K562 (cell line): ENCODE measurements around the gene CCDC50. TPM values are rescaled to one million over a fixed set of nuclear protein-coding genes. Genes with fewer than 3 reads are reported as not detected.

Source experiments
- CHD7 ChIP-seq: fragments of 200-600 bp; sonication (generic); IDR thresholded peaks from one replicate; pipeline ENCODE4 v1.6.1; 2012; ENCODE audit warnings: mild to moderate bottlenecking, low read depth, low read length, inconsistent platforms
- E2F5 ChIP-seq: sonication (generic); formaldehyde crosslinking; IDR thresholded peaks from 2 replicates; pipeline ENCODE4 v1.8.0; 2022; ENCODE audit warnings: mild to moderate bottlenecking, missing genetic modification reagents
- ERF ChIP-seq: fragments of 450-650 bp; formaldehyde crosslinking; IDR thresholded peaks from 2 replicates; pipeline ENCODE4 v1.4.0; 2020; ENCODE audit warnings: mild to moderate bottlenecking, mixed read lengths
- GTF3C2 ChIP-seq: IDR thresholded peaks from 3 replicates; pipeline ENCODE4 v1.6.1; 2011; ENCODE audit warnings: borderline replicate concordance, mild to moderate bottlenecking, moderate library complexity; ENCODE audit not compliant: insufficient read length; ENCODE audit errors: extremely low read depth
- HBP1 ChIP-seq: fragments of 450-650 bp; formaldehyde crosslinking; IDR thresholded peaks from 2 replicates; pipeline ENCODE4 v1.4.0; 2022; ENCODE audit warnings: missing genetic modification characterization
- HMGXB4 ChIP-seq: sonication (generic); formaldehyde crosslinking; IDR thresholded peaks from 2 replicates; pipeline ENCODE4 v1.8.1; 2023; ENCODE audit warnings: mild to moderate bottlenecking, missing genetic modification reagents
- MTA1 ChIP-seq: fragments of 450-650 bp; IDR thresholded peaks from 2 replicates; pipeline ENCODE4 v1.6.1; 2017; ENCODE audit warnings: borderline replicate concordance
- RB1 ChIP-seq: fragments of 450-650 bp; IDR thresholded peaks from 2 replicates; pipeline ENCODE4 v1.6.1; 2017; ENCODE audit warnings: low read depth, mild to moderate bottlenecking
- polyA plus RNA-seq, 8 experiments: library from polyadenylated mRNA; depleted of rRNA in 4 of 8; stranded (reverse) in 5 of 8; unstranded in 3 of 8; fragments of >200 nt; fragmentation: Nextera tagmentation in 2 of 8; fragmentation: Illumina TruSeq in 1 of 8; extraction: Ambion mirVana in 2 of 8; extraction: Trizol in 1 of 8; gene quantifications; 2 replicates each; pipeline versions ENCODE4 v1.2.1 to v1.2.3, GENCODE V29; 2011 to 2014; ENCODE audit warnings: inconsistent platforms in 1 of 8, missing spikeins in 1 of 8
- total RNA-seq, 7 experiments: library from RNA; depleted of rRNA in 6 of 7; stranded (reverse); fragments of >200 nt in 6 of 7; fragmentation: Illumina TruSeq in 2 of 7; extraction: Trizol in 2 of 7; gene quantifications; 2 replicates each; pipeline versions ENCODE4 v1.2.1 to v1.2.3, GENCODE V29; 2011 to 2021; ENCODE audit warnings: low replicate concordance in 1 of 7

Gene CCDC50
- total and polyA plus RNA-seq, 9 of the 15 experiments (the other 6 are each of a cell fraction or from before 2014, with no cell fraction given), result 8.4 to 63.4 (median 40.4) TPM

GRCh38 chr3:191401775-191402357, 72.7 kb downstream of the CCDC50 start (continued):
- no peak for TF ChIP-seq CHD7
- TF ChIP-seq GTF3C2, result no peak
- TF ChIP-seq HBP1, result no peak
- no peak for TF ChIP-seq E2F5 (CRISPR knock-in tag)
- TF ChIP-seq HMGXB4 (CRISPR knock-in tag), result no peak
- no peak for TF ChIP-seq MTA1
- TF ChIP-seq ERF (CRISPR knock-in tag), result no peak
- TF ChIP-seq RB1, result no peak
